ELF-1 (cell line): Measurements from ENCODE around the gene ADAT3.
"Not testable (repeated sequence)": the region's sequence is repeated elsewhere in the genome, so short reads cannot be mapped to it uniquely, and the experiment has no call there.

Experiments used
- DNase-seq: peaks from one replicate; pipeline ENCODE4 v3.0.0-alpha.2; 2016; ENCODE audit warnings: low read depth, low spot score

Gene ADAT3

DNA sequence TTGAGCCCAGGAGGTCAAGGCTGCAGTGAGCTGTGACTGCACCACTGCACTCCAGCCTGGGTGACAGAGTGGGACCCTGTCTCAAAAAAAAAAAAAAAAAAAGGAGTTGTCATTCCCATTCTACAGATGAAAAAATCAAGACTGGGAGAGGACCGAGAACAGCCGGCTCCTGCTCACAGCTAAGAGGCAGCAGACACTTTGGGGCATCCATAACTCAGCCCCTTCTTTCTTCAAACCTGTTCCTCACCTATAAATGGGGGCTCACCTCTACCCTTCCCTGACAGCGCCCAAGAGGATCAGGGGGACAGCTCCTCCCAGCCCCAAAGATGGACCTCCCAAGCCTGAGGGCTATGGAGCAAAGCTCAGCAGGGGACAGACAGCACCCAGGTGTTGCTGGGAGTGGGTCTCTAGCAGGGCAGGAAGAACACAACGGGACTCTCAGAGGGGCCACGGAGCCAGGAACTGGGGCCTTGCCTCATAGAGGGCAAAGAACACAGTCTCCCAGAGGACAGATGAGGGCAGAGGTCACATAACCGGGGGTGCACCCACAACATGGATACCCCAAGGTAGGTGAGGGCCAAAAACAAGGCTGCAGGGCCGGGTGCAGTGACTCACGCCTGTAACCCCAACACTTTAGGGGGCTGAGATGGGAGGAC lies 38.4 kb upstream of the ADAT3 start:
- no peak for DNase-seq

DNA sequence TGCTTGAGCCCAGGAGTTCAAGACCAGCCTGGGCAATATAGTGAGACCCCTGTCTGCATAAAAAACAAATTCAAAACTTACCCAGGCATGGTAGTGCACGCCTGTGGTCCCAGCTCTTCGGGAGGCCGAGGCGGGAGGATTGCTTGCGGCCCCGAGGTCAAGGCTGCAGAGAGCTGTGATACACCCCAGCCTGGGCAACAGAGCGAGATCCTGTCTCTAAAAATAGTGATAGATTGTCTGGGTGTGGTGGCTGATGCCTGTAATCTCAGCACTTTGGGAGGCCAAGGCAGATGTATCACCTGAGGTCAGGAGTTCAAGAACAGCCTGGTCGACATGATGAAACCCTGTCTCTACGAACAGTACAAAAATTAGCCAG lies 37.9 kb upstream of the ADAT3 start:
- DNase-seq: no peak

DNA sequence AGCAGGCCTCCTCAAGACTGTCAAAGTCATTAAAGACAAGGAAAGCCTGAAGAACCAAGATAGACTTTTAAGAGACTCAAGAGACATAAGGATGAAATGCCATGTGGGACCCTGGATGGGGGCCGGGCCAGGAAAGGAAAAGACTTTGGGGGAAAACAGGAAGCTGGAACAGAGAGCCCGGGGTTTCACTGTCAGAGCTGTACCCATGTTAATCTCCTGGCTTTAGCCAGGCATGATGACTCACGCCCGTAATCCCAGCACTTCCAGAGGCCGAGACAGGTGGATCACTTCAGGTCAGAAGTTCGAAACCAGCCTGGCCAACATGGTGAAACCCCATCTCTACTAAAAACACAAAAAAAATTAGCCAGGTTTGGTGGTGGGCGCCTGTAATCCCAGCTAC lies 36.2 kb upstream of the ADAT3 start:
- no peak for DNase-seq

DNA sequence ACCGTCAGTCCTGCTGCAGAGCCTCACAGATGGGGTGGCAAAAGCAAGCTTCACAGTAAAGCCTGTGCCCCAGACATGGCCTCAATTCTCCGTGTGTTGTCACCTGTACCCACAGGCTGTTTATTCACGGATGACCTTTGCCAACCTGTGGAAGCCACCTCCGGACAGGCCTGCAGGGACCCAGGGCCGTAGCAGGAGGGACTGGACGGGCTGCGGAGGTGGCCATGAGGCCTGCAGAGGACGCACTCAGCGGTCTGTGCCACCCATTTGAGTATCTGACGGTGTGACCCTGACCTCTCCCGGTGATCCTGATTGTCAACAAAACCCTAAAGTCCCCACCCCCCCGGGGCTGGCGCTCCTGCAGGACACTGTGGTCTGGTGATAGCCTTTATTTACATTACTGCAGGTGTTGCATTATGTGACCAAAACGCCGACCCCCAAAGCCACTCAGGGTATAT lies 34.0 kb upstream of the ADAT3 start:
- DNase-seq: no peak

DNA sequence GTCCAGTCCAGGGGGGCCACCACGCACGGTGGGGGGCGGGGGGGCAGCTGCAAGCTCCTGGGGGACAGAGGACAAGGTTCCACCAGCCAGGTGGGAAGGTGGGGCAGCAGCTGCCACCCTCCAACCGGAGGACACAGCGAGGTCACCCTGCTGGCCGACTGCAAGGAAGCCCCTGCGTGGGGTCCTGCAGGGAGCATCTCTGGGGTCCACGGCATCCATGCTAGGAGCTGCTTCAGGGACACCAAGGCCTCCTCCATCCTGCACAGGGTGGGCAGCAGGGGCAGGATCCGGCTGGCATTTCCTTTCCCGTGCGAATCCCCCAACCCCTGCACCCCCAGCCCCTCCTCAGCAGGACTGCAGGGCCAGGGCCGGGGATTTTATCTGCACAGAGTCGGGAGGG lies 33.6 kb upstream of the ADAT3 start:
- DNase-seq: no peak

DNA sequence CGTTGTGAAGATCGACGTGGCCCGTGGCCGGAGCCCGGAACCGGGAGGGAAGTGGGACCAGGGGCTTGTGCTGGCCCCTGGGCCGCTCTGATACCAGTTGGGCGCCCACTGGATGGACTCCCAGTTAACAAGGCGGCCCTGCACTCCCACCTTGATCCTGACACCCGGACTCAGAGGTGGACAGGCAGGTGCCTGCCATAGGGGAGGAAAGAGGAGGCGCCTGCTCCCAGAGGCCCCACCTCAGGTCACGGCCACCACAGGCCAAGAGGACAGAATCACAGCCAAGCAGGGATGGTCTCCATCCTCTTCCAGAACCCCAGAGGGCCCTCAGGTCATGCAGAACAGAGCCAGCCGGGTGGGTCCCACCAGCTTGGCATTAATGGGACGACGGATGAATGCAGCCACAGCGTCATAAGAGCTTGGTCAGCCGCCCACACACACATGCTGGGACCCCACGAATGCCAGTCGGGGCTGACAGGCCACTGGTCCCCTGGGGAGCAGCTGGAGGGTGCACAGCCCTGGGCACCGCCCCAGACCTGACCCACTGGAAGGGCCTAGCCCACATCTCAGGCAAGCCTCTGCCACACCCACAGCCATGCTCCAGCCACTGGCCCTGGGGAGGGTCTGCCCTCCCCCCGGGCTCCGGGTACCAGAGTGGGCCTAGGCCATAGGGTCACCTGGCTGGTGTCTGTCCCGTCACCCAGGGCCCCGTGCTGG lies 32.2 kb upstream of the ADAT3 start:
- DNase-seq: no peak

DNA sequence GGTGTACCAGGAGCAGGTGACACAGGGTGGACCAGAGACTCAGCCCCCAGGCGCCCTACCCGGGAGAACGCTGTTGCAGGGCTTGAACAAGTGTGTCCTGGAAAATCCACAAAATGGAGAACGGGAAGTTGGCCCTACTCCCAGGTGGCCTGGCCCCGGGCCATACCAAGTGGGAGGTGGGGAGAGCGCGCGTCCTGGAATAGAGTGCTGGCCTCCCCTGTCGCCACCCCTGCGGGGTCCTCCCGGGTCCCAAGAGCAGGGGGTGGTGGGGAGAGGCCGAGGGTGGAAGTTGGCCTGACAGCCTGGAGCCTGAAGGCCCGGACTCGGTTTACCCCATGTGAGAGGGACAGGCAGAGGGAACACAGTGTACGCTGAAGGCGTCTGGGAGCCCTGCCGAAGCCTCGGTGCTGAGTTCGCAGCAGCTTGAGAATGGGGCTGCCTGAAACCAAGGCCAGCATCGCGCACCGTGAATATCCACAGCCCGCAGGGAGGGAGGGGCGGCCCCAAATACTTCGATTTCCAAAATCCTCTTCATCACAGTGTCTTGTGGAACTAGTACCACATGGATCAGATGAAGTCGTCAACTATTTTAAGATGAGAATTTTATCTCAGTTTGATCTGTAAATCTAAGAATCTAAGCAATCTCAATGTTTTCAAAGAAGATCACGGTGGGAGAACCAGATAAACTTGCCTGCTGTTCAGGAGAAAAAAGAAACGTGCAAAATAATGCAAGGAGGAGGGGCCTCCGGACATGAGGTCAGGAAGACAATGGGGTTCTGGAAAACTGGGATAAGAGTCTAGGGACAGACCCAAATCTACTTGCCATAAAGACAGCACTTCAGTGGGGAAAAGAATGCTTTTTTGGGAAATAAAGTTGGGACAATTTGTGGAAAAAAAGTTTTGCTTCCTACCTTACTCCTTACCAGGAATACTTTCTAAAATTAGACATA lies 31.4 kb upstream of the ADAT3 start:
- DNase-seq: no peak

DNA sequence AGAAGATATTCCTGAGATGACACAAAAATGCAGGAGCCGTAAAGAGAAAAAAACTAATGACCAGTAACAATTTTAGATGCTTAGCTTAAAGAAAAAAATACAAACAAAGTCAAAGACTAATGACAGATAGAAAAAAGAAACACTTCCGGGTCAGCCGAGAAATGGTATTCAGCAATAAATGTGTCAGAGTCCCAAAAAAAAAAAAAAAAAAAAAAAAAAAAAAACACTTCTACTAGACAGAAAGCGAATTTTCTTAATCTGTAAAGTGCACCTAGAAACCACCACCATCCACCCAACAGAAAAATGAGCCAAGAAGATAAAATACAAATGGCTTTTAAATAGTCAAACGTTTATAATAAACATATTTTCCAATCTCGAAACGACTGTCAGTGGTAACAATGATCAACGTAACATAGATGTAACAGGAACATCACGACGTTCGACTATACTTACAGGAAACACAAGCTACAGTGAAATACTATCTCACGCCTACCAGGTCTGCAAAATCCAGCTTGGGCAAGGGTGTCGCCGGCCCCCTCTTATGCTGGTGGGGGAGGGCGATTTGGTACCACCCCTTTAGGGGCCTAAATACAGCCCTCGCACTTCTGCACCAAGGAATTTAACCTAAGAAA lies 30.5 kb upstream of the ADAT3 start:
- DNase-seq: no peak

DNA sequence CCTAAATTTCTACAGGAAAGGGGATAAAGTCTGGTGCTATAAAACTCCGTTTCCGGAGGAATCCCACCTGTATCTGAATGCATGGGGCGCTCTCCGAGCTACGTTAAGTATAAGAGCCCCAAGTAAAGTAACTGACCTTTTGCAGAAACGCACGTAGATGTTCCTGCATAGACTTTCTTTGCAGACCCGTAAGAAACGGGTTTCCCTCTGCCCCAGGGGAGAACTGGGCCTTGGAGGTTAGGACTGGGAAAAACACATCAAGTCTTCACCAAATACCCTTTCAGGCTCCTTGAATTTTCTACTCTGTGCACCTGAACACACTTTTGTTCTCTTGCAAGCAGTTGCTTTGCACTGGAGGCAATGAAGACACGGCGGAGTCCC lies 29.9 kb upstream of the ADAT3 start:
- peak; percentile 34 for DNase-seq

DNA sequence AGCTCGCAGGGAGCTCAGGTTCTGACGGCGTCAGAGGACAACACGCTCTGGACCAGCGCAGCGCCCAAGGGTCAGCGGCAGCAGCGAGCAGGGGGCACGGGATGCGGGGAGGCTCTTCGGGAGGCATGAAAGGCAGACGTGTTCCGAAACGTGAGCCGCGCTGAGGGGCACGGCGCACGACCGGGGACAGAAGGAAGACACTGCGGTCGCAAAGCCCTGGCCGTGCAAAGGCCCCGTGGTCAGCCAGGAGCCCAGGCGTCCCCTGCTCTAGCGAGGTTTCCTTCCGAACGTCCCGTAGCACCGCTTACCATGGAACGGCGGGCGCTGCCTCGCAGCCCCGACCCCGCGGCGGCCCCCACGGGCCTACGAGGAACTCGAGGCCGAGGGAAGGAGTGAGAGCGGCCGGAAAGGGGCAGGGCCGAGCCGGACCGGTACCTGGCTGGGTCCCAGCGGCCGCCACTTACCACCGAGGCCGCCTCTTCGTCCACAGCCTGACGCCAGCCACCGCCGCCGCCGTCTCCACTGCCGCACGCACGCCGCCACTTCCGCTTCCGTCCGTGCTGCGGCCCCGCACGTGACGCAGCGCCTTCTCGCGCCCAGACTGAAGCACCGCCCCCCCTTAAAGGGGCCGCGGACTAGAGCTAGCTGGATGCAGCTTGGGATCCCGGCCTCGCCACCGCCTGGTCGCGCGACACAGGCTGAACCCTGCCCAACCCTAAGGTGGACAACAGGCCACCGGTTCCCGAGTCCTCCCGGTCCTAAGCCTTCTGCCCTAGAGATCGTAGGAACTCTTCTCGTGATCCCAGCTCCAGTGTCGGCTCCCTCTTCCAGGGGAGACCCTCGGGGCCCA lies 29.3 kb upstream of the ADAT3 start:
- DNase-seq: peak; percentile 95

DNA sequence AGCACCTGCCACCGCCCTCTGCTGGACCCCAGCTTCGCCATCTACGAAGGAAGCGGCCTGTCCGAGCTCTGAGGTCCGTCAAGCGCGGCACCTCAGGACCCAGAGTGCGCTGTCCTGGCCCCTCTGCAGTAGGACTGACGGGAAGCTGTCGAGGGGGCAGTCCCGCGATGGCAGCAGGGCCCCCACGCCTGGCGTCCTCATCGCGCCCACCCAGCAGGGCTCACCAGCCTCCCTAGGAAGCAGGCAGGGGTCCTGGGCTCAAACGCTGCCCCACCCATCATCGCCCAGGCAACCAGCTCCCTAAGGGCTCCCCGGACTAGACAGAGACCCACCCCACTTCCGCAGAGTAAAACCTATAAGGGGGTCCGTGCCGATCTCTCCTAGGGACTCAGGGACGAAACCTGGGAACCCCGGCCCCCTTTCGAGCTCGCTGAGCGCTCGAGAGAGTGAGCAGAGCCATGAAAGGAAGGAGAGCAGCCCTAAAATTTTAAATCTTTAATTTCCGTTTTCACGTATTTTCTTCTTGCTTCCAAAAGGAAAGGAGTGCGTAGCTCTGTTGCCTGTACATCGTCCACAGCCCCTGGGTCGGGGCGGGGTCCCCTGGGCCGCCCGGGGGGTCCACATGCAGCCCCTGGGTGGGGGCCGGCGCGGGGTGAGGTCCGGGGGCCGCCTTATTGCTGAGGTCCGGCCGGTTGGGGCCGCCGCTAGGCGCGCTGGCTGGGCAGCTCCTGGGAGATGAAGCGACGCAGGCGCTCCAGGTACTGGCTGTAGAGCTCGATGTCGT lies 28.5 kb upstream of the ADAT3 start:
- DNase-seq: not testable (repeated sequence)

DNA sequence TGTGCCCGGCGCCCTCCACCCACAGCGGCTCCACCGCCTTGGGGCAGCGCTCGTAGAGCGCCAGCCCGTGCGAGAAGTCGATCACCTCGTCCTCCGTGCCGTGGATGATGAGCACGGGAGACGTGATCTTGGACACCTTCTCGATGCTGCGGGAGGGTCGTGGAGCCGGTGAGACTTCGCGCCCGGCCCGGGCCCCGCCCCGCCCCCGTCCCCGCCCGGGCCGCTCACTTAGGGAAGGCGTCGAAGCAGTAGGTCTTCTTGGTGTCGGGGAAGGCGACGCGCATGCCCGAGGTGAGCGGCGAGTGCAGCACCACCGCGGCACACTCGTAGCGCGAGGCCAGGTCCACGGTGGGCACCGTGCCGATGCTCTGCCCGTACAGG lies 27.9 kb upstream of the ADAT3 start:
- DNase-seq: not testable (repeated sequence)

DNA sequence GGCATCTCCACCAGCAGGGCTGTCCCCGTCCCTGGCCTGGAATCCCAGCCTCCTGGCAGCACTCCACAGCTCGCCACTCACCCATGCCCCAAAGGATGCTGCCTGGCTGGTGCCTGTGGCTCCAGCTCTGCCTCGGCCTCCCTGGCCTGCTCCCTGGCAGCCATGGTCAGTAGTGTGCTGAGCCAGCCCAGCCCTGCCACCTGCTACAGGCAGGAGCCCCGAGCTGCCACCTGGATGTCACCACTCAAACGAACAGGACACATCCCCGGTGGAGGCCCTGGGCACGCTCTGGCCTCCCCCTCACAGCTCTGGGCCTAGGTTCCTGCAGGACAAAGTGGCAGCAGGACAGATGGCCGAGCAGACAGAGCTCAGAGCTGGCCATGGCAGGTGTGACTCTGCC lies 26.6 kb upstream of the ADAT3 start:
- DNase-seq: not testable (repeated sequence)

DNA sequence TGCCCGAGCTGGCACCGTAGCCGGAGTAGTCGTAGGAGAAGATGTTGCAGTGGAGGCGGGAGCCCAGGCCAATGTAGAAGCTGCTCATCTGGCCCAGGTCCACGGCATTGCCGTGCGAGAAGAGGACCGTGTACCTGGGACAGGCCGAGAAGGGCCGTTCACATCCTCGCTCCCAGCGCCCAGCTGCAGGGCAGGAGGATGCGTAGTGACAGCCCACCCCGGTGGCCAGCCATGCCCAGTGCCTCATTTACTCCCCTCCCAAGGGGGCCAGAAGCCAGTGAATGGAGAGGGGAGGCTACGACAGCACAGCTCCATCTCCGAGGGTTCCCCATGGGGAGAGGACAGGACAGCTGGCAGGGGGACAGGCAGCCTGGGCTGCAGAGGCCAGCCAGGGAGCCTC lies 25.2 kb upstream of the ADAT3 start:
- not testable (repeated sequence) for DNase-seq

DNA sequence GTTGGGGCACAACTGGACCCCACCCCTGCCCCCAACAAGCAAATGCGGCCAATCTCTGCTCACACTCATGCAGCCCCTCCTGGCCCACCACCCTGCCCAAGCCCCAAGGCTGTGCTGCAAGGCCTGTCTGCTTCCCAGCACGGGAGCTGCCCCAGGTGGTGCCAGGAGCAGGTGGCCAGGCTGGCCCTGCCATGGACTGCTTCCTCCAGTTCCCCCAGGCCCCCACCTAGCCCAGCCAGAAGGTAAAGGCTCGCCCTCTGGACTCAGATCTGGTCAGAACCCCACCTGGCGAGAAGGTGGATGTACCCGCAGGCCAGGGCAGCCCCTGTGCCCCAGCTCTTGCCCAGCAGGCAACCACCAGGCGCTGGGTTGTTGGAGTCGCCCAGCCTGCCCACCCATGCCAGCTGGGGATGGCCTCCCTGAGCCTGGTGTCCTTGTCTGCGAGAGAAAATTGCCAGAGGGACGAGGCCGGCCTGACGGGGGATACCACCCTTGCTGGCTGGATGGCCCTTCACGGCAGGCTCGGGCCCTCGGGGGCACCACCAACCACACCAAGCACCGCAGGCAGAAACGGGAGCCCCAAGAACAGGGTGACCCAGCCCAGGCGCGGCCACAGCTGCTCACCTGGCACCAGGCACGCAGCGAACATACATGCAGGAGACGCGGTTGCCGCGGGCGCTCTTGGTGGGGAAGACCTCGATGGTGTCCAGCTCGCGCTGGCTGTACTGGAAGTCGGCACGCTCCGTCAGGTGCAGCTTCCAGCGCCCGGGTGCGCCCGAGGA lies 24.4 kb upstream of the ADAT3 start:
- DNase-seq: no peak

DNA sequence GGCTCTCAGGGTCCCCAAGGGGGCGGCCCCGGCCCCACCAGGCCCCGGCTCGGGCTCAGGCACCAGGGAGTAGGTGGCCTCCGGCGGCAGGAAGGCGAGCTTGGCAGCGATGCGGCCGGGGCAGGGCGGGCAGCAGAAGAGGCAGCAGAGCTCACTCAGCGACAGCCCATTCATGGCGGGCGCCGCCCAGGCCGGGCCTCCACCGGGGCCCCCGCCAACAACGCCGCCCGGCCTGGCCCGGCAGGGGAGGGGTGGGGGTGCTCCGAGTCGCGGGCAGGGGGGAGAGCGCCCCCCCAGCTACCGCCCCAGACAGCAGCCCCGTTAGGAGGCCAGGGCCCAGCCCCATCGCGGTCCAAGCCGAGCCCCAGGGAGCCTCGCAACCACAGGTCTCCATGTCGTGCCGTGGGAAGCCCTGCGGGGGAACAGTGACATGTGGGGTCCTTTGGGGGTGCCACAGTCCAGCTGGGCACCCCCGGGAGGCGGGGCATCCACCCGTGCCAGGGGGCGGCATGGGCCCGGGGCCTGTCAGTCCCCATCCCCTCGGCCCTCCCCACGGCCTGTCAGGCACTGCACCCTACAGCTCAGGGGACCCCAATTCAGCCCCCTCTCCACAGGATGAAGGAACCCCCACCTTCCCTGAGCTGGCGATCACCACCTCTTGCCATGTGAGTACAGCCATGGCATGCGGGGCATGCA lies 23.7 kb upstream of the ADAT3 start:
- not testable (repeated sequence) for DNase-seq

DNA sequence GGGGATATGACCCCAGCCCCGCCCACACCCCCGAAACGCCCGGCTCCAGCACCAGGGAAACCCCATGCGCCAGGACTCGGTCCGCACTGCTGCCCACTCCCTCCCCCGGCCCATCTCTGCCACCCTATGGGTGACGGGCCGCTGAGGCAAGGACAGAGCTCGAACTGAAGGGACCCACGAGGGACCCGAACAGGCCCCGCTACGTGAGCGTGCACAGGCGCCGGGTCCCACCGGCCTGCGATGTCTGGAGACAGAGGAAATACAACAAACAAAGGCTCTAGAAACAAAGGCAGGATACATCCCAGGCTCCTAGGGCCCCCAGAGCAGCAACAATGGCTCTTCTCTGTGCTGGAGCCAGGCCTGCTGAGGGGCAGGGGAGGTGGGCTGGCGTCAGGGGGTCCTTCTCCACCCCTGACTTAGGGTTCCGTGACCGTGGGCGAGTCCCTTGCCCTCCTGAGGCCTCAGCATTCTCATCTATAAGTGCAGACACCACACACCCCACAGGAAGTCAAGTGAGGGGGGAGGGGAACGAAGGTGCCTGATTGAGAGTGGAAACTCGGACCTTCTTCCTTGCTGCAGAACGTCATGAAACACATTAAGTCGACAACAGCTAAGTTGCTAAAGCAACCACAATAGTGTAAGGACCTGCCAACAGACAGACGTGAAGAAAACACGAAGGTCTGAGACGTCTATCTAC lies 23.0 kb upstream of the ADAT3 start:
- no peak for DNase-seq
